IPS-11a (cell line): Measurements from ENCODE around the gene SPP2.

ENCODE experiments used
- H3K4me3 ChIP-seq: one replicate; pipeline ENCODE4 v1.5.1; 2013; ENCODE audit warnings: low read depth, low read length, control low read depth

SPP2 gene

DNA sequence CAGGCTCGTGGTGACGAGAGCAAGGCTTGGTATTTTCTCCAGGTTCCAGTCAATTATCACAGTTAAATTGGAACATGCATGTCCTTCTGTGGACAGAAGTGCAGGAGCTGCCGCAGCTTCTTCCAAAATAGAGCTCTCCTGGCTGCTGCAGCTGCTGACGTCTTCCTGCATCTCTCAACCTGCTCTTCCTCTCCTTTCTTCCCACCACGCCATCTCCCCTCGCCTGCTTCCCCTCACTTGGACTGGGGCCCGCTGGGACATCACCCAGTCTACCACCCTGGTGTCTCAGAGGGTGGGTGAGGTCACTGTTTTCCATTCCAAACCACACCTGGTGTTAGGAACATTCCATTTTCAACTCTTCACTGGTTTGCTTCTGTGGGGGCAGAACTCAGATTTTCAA, 41.4 kb downstream of the SPP2 start:
- H3K4me3 ChIP-seq: no peak overlapping the region

DNA sequence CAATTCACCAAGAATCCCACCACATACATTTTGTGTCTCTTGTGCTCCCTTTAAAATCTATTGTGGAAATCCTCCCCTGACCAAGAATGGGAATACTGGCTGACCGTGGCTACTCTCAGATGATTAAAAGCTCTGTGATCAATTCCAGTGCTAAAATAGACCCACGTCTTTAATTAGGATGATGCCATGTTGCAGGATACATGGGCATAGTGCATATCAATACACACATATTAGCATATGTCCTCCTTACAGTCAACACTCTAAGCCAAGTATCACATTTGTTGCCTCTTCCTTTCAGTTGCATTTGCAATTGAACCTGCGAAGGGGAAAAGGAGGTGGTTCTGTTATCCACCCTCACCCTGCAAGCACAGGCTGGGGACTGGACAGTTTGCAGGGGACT, 41.8 kb downstream of the SPP2 start:
- H3K4me3 ChIP-seq: no peak overlapping the region

DNA sequence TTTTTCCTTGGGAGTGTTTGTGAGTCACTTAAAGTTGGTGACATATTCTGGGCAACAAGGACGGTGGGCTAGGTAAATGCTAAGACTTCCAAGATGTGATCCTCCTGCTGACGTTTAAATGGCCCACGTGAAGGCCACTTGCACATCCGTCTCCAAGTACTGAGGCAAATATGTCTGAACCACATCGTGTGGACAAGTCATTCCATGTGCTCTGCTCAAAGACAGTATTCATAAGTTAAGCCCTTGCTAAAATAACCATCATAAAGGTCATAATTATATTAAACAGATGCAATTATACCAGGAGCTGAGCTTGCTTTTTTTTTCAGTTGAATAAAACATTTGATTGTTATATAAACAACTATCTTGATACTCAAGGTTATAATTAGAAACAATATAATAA, 44.8 kb downstream of the SPP2 start:
- H3K4me3 ChIP-seq: no peak overlapping the region

DNA sequence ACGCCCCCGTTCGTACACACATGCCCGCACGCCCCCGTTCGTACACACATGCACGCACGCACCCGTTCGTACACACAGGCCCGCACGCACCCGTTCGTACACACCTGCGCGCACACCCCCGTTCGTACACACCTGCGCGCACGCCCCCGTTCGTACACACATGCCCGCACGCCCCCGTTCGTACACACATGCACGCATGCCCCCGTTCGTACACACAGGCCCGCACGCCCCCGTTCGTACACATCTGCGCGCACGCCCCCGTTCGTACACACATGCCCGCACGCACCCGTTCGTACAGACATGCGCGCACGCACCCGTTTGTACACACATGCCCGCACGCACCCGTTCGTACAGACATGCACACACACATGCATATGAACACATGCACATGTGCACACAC, 45.7 kb downstream of the SPP2 start:
- H3K4me3 ChIP-seq: no peak overlapping the region

DNA sequence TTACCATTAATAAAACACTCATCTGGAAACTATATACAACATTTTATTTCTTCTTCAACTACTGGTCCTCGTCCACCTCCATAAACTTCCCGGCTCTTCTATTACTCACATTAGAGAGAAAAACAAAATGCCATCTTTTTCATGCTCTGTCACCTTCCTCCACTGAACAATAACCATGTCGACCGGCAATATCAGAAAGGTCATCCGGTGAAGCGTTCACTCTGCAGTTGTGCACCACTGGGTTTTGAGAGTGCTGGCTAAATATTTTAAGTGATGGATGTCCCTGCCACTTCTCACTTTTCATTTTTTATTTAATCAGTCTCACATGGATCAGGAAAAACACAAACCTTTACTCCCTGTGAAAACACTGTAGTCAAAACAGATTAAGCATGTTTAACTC, 48.2 kb downstream of the SPP2 start:
- H3K4me3 ChIP-seq: no peak overlapping the region

DNA sequence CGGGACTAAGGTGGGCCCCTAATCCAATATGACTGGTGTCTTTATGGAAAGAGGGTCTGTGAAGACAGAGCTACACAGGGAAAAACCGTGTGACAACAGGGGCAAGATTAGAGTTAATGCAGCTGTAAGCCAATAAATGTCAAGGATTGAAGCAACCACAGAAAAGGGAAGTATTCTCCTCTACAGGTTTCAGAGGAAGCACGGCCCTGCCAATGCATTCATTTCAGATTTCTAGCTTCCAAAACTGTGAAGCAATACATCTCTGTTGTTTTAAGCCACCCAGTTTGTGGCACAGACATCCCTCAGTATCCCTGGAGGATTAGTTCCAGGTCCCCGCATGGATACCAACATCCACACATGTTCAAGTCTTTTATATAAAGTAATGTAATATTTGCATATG, 48.8 kb downstream of the SPP2 start:
- no peak overlapping the region for H3K4me3 ChIP-seq

DNA sequence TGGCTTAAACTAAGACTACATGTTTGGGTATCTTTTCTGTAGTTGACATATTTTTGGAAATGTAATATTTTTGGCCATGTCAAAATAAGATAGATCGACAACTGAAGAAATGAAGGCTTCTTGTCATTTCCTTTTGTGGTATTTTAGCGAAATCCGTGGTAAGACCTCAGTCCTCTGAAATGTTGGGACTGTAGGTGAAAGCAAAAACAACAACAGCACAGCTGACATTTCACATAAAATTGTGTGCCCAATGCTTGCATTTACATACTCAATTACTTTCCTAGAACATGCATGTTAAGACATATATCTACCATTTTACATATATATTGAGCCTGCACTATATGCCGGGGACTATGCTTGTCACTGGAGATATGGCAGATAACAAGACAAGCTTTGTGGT, 50.2 kb downstream of the SPP2 start:
- no peak overlapping the region for H3K4me3 ChIP-seq

DNA sequence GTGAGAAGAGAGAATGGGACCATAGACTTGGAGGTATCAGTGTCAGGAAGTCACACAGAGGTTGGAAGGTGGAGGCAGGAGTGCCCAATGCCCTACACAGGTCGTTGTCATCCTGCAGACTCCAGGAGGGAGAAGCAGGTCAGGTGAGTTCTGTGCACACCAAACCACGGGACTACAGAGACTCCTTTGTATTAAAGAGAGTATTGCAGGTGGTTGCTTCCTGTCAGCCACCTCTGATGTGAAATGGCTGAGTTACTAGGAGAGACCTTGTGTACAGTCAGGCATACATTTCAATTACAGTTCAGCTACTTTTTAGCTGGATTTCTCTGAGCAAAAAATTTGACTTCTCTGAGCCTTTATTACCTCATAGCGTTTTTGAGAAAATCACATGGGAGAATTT, 51.6 kb downstream of the SPP2 start:
- no peak overlapping the region for H3K4me3 ChIP-seq

DNA sequence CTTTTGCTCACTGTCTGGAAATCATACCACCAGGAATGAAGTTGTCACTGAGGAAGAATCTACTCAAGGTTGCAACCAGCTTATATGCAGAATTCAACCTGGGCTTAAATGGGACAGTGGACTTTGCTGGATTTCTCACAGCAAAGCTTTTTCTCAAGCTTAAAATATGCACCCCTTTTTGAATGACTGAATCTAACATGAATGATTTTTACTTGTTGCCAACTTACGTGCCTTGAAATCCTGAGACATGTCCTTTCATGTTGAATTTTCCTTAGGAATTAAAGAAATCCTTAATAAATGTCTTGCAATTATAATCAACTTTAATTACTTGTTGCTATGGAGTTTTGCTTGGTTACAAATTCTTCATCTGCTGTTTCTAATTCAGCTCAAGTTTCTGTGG, 57.4 kb downstream of the SPP2 start:
- no peak overlapping the region for H3K4me3 ChIP-seq

DNA sequence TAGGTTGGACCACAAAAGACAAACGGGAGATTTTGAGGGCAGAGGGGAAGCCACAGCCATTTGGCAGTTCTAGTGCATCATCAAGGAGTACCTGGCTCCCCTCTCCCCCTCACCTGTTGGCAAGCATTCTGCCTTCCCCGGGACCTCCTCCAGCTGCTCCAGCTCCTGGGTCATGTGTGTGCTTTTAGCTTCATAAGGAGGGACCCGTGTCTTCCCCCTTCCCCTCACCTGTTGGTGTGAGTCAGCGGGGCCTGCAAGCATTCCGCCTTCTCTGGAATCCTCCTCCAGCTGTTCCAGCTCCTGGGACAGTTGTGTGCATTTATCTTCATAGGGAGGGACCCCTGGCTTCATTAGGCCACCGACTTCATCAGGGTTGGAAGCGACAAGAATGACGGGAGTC, 58.8 kb downstream of the SPP2 start:
- H3K4me3 ChIP-seq: no peak overlapping the region

DNA sequence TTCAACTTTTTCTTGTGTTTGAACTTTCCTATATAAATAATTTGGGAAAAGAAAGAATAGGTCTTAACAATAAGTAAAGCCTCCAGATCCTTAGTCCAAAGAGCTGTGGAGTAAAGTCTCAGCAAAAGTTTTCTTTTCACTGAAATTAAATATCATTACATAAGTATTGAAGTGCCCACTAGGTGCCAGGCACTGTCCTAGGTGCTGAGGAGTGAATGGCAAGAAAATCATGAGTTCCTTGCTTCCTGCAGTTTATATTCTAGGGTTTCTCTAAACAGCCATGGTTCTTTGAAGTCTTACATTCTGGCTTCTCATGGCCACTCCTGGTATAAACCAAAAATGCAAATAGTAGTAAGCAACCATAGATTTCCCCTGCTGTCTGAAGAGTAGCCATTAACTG, 59.7 kb downstream of the SPP2 start:
- no peak overlapping the region for H3K4me3 ChIP-seq

DNA sequence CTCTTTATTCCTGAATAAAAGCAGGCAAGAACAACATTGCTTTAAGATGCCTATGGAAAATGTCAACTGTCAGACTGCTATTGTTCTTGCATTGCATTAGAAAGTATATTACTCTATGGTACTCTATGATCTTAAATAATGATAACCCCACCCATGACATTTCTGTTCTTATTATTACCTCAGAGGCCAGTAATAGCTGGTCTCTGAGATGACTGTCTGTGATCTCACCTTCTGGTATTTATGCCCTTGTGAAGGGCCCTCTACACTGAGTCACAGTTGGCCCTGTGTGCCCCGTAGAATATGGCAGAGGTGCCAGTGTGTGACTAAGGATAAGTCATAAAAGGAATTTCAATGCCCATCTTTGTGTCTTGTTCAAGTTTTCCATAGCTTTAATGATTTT, 61.0 kb downstream of the SPP2 start:
- H3K4me3 ChIP-seq: no peak overlapping the region

DNA sequence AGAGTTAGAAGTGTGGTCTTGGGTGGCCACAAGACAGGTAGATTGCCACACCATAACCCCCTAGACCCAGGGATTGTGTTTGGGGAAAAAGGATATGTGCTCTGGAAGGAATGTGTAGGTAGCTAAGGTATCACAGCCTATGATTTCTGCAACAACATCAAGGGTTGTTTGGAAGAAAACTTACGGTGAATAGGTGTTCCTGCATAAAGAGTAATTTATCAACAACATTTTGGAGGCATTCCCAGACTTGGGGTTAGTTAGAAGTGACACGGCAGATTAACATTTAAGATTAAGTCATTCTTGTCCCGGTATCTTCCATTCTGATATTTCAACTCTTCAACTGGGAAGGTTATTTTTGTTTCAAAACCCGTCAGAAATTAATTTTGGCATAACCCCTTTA, 65.5 kb downstream of the SPP2 start:
- H3K4me3 ChIP-seq: no peak overlapping the region

DNA sequence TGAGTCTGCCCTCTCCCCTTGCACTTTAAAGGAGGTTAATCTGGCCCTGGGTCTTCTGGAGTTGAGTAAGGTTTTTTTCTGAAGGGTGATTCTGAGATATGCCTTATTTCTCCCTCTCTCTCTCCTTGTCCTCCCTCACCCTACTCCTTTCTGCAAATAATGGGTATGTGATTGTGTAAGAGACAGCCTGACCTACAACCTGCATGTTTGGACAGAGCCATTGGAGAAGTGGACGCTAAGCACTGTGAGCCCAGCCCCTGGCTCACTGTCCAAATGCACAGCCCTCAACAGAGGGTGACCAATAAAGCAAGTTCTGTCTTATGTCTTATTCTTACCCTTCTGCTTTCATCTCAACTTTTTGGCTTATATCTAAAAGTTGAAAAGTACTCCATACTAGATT, 71.5 kb downstream of the SPP2 start:
- H3K4me3 ChIP-seq: no peak overlapping the region

DNA sequence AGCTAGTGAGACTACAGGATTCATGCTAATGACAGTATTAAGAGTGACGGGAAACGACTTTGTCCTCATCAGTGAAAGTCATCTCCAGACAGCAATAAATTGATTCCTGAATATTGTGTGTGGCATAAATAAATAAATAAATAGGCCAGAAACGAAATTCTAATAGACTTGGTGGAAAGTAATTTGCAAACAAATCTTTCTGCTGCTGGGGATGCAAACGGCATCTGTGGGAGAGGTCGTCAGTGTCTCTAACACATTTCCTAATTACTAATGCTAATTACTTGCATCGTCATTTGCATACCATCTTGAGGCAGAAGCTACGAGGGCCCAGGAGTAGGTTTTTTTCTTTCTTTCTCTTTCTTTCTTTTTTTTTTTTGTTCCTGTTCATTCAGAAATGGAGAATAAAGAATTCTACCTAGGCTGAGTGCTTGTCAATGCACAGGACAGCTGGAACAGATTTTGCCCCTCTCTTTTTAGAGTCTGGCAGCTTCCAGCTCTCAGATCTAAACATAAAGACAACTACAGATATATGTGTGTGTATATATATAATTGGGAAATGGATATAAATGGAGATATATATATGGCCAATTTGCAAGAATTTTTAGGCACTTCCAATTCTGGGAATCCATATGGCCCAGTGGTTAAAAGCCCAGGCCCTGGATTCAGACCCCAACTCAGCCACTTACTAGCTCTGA, 75.1 kb downstream of the SPP2 start:
- H3K4me3 ChIP-seq: no peak overlapping the region

DNA sequence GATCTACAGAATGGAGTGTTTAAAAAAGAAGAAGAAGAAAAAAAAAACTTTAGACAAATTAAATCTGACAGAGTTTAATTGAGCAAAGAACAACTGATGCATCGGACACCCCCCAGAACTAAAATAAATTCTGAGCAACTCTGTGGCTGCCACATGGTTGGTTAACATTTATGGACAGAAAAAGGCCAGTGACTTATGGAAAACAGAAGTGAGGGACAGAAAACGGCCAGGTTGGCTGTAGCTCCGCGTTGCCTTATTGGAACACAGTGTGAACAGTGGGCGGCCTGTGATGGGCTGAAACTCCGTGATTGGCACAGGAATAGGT, 75.6 kb downstream of the SPP2 start:
- no peak overlapping the region for H3K4me3 ChIP-seq
